K562 (cell line): ENCODE results near the gene LCA5L. TPM values are rescaled to one million over a fixed set of nuclear protein-coding genes. Genes with fewer than 3 reads are reported as not detected.
A peak's percentile ranks its signal among the peaks of the same experiment; 100 is the strongest.

Experiments
- ATF7 ChIP-seq: fragments of 450-650 bp; IDR thresholded peaks from 2 replicates; pipeline ENCODE4 v1.7.1; 2014; ENCODE audit warnings: mild to moderate bottlenecking, moderate library complexity
- EP400 ChIP-seq: fragments of 450-650 bp; IDR thresholded peaks from 2 replicates; pipeline ENCODE4 v1.6.1; 2017; ENCODE audit warnings: antibody characterized with exemption, mild to moderate bottlenecking, moderate library complexity
- HMG20A ChIP-seq: fragments of 450-650 bp; formaldehyde crosslinking; conservative IDR thresholded peaks from 2 replicates; pipeline ENCODE4 v1.4.0; 2020; ENCODE audit warnings: mild to moderate bottlenecking, mixed read lengths
- NRF1 ChIP-seq, 2 experiments: fragments of 450-650 bp; IDR thresholded peaks in 1 of 2; conservative IDR thresholded peaks in 1 of 2; 2 replicates each; pipeline ENCODE4 v1.6.1; 2014; ENCODE audit warnings: mild to moderate bottlenecking in 2 of 2
- PHTF2 ChIP-seq: fragments of 250-450 bp; sonication (Bioruptor Pico); IDR thresholded peaks from 2 replicates; pipeline ENCODE4 v1.5.0; 2021; ENCODE audit warnings: mild to moderate bottlenecking
- RBM17 ChIP-seq: fragments of 200-400 bp; formaldehyde crosslinking; IDR thresholded peaks from 2 replicates; pipeline ENCODE4 v1.6.1; 2017; ENCODE audit warnings: low read depth, mild to moderate bottlenecking, low read length, borderline replicate concordance
- TCF7L2 ChIP-seq: fragments of 150-350 bp; IDR thresholded peaks from 2 replicates; pipeline ENCODE4 v1.6.1; 2016; ENCODE audit warnings: low read depth, mild to moderate bottlenecking, low read length, moderate library complexity
- THRAP3 ChIP-seq: fragments of 450-650 bp; IDR thresholded peaks from 2 replicates; pipeline ENCODE4 v1.6.1; 2016; ENCODE audit warnings: mild to moderate bottlenecking, inconsistent platforms, borderline replicate concordance
- TRIM28 ChIP-seq: fragments of 450-650 bp; IDR thresholded peaks from 2 replicates; pipeline ENCODE4 v1.6.1; 2017
- WHSC1 ChIP-seq: IDR thresholded peaks from one replicate; pipeline ENCODE4 v1.6.1; 2012; ENCODE audit warnings: low read length, control low read depth, inconsistent platforms
- ZBED1 ChIP-seq: IDR thresholded peaks from 2 replicates; pipeline ENCODE4 v1.6.1; 2014
- ZNF224 ChIP-seq: sonication (generic); formaldehyde crosslinking; IDR thresholded peaks from 2 replicates; pipeline ENCODE4 v1.8.0; 2022; ENCODE audit warnings: mild to moderate bottlenecking, missing genetic modification reagents
- polyA plus RNA-seq, 8 experiments: library from polyadenylated mRNA; depleted of rRNA in 4 of 8; stranded (reverse) in 5 of 8; unstranded in 3 of 8; fragments of >200 nt; fragmentation: Nextera tagmentation in 2 of 8; fragmentation: Illumina TruSeq in 1 of 8; extraction: Ambion mirVana in 2 of 8; extraction: Trizol in 1 of 8; gene quantifications; 2 replicates each; pipeline versions ENCODE4 v1.2.1 to v1.2.3, GENCODE V29; 2011 to 2014; ENCODE audit warnings: inconsistent platforms in 1 of 8, missing spikeins in 1 of 8
- total RNA-seq, 7 experiments: library from RNA; depleted of rRNA in 6 of 7; stranded (reverse); fragments of >200 nt in 6 of 7; fragmentation: Illumina TruSeq in 2 of 7; extraction: Trizol in 2 of 7; gene quantifications; 2 replicates each; pipeline versions ENCODE4 v1.2.1 to v1.2.3, GENCODE V29; 2011 to 2021; ENCODE audit warnings: low replicate concordance in 1 of 7
- TF ChIP-seq, protein P1 (sequence below): sonication (generic); formaldehyde crosslinking; IDR thresholded peaks from 2 replicates; pipeline ENCODE4 v1.8.0; 2022; ENCODE audit warnings: mild to moderate bottlenecking, missing genetic modification reagents
- TF ChIP-seq, protein P2 (sequence below): fragments of 450-650 bp; formaldehyde crosslinking; IDR thresholded peaks from 2 replicates; pipeline ENCODE4 v1.4.0; 2022; ENCODE audit warnings: mild to moderate bottlenecking, moderate library complexity
- TF ChIP-seq, protein P3 (sequence below): fragments of 200-800 bp; sonication (Bioruptor generic); IDR thresholded peaks from 2 replicates; pipeline ENCODE4 v1.6.1; 2017; ENCODE audit warnings: missing genetic modification characterization, missing compliant biosample characterization
- TF ChIP-seq, protein P4 (sequence below): fragments of 250-450 bp; sonication (Bioruptor Pico); IDR thresholded peaks from 2 replicates; pipeline ENCODE4 v1.8.0; 2021; ENCODE audit warnings: moderate library complexity, mild to moderate bottlenecking, inconsistent platforms
- TF ChIP-seq, protein P5 (sequence below): fragments of 450-650 bp; formaldehyde crosslinking; IDR thresholded peaks from 2 replicates; pipeline ENCODE4 v1.4.0; 2020; ENCODE audit warnings: mild to moderate bottlenecking, mixed read lengths
- TF ChIP-seq, protein P6 (sequence below): fragments of 450-650 bp; formaldehyde crosslinking; IDR thresholded peaks from 2 replicates; pipeline ENCODE4 v1.4.0; 2020; ENCODE audit warnings: mild to moderate bottlenecking, moderate library complexity

The LCA5L gene
- total and polyA plus RNA-seq, 9 of the 15 experiments (the other 6 are each of a cell fraction or from before 2014, with no cell fraction given): 1.8 to 4.9 (median 3.8) TPM

DNA sequence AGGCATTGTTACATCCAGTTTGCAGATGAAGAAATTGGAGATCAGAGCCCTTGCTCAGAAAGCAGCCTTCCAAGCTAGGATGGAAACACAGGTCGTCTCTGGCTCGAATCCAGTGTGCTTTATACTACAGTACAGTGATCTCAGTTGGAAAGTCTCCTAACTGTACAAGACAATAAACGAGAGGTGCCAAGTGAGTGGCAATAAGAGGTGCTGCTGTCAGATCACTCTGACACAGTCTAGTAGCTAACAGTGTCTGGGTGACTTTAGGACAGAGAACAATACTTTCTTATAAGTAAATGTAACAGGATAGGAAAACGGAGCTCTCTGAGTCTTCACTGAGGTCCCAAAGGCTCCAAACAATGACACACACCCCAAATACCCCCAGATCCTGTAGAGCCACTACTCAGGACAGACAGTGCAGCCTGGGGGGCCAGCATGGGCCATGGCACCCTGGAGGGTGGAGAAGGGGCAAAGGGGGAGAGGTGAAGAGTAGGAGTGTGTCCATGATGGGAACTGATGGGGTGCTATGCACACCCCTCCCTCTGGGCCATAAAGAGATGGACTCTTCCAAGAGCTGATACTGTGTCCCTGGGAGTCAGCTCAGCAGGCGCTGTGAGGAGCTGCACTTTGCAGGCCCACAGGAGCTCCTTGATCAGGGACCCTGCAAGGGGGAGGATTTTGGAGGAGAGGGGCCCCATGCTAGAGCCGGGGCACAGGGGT is 9.5 kb upstream of the LCA5L start (continued):
- TF ChIP-seq WHSC1 (no peak), HMG20A (no peak), EP400 (no peak), TCF7L2 (peak; percentile 55; the same call in 1 of the 2 replicates), RBM17 (no peak), TRIM28 (no peak), ZBED1 (no peak), NRF1 (conservative IDR thresholded peaks at IDR 0.05 in 1 of 2, IDR thresholded peaks at IDR 0.05 in 1 of 2) (no peak), ATF7 (peak; percentile 59; the same call in 1 of the 2 replicates), THRAP3 (no peak), PHTF2 (CRISPR knock-in tag) (no peak), ZNF224 (CRISPR knock-in tag) (no peak)
- TF ChIP-seq, protein P1, sequence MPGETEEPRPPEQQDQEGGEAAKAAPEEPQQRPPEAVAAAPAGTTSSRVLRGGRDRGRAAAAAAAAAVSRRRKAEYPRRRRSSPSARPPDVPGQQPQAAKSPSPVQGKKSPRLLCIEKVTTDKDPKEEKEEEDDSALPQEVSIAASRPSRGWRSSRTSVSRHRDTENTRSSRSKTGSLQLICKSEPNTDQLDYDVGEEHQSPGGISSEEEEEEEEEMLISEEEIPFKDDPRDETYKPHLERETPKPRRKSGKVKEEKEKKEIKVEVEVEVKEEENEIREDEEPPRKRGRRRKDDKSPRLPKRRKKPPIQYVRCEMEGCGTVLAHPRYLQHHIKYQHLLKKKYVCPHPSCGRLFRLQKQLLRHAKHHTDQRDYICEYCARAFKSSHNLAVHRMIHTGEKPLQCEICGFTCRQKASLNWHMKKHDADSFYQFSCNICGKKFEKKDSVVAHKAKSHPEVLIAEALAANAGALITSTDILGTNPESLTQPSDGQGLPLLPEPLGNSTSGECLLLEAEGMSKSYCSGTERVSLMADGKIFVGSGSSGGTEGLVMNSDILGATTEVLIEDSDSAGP (CRISPR knock-in tag): no peak
- TF ChIP-seq, protein P2, sequence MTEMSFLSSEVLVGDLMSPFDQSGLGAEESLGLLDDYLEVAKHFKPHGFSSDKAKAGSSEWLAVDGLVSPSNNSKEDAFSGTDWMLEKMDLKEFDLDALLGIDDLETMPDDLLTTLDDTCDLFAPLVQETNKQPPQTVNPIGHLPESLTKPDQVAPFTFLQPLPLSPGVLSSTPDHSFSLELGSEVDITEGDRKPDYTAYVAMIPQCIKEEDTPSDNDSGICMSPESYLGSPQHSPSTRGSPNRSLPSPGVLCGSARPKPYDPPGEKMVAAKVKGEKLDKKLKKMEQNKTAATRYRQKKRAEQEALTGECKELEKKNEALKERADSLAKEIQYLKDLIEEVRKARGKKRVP (CRISPR knock-in tag): 0 out of 2 replicates have a peak, but pooled peaks have one; percentile 17
- TF ChIP-seq, protein P3, sequence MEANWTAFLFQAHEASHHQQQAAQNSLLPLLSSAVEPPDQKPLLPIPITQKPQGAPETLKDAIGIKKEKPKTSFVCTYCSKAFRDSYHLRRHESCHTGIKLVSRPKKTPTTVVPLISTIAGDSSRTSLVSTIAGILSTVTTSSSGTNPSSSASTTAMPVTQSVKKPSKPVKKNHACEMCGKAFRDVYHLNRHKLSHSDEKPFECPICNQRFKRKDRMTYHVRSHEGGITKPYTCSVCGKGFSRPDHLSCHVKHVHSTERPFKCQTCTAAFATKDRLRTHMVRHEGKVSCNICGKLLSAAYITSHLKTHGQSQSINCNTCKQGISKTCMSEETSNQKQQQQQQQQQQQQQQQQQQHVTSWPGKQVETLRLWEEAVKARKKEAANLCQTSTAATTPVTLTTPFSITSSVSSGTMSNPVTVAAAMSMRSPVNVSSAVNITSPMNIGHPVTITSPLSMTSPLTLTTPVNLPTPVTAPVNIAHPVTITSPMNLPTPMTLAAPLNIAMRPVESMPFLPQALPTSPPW (CRISPR knock-in tag): peak; percentile 20; the same call in 1 of the 2 replicates
- TF ChIP-seq, protein P4, sequence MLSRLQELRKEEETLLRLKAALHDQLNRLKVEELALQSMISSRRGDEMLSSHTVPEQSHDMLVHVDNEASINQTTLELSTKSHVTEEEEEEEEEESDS: no peak
- TF ChIP-seq, protein P5, sequence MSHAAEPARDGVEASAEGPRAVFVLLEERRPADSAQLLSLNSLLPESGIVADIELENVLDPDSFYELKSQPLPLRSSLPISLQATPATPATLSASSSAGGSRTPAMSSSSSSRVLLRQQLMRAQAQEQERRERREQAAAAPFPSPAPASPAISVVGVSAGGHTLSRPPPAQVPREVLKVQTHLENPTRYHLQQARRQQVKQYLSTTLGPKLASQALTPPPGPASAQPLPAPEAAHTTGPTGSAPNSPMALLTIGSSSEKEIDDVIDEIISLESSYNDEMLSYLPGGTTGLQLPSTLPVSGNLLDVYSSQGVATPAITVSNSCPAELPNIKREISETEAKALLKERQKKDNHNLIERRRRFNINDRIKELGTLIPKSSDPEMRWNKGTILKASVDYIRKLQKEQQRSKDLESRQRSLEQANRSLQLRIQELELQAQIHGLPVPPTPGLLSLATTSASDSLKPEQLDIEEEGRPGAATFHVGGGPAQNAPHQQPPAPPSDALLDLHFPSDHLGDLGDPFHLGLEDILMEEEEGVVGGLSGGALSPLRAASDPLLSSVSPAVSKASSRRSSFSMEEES (CRISPR knock-in tag): no peak
- TF ChIP-seq, protein P6, sequence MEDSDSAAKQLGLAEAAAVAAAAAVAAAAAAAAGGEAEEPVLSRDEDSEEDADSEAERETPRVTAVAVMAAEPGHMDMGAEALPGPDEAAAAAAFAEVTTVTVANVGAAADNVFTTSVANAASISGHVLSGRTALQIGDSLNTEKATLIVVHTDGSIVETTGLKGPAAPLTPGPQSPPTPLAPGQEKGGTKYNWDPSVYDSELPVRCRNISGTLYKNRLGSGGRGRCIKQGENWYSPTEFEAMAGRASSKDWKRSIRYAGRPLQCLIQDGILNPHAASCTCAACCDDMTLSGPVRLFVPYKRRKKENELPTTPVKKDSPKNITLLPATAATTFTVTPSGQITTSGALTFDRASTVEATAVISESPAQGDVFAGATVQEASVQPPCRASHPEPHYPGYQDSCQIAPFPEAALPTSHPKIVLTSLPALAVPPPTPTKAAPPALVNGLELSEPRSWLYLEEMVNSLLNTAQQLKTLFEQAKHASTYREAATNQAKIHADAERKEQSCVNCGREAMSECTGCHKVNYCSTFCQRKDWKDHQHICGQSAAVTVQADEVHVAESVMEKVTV: no peak
